Lower leg skin (tissue), 3 donors: ENCODE data around the gene CREB5.

Experiments used
- CTCF ChIP-seq, 3 donors: fragments of 450-650 bp; IDR thresholded peaks; one replicate each; pipeline ENCODE4 v1.5.1; 2016; ENCODE audit warnings: antibody characterized with exemption in 3 of 3, mild to moderate bottlenecking in 3 of 3, moderate library complexity in 2 of 3
- POLR2A ChIP-seq, 2 donors: fragments of 450-650 bp; IDR thresholded peaks; one replicate each; pipeline ENCODE4 v1.6.1; 2016 to 2017; ENCODE audit warnings: antibody characterized with exemption in 2 of 2, mild to moderate bottlenecking in 1 of 2, moderate library complexity in 1 of 2

- TF ChIP-seq CTCF (IDR thresholded peaks at IDR 0.05) = no peak
- TF ChIP-seq POLR2A (IDR thresholded peaks at IDR 0.05) = no peak
Observed at GRCh38 chr7:28573651-28574301, 161.5 kb downstream of the CREB5 start.
